GM12878 (cell line): Measurements from ENCODE around the gene HAUS1. TPM values are rescaled to one million over a fixed set of nuclear protein-coding genes. Genes with fewer than 3 reads are reported as not detected.

Source experiments
- ATAC-seq: fragments of 200-7000 bp; cut with Tn5 transposase; 3 replicates; pipeline ENCODE4 v1.9.1; 2020; ENCODE audit warnings: mild to moderate bottlenecking, moderate library complexity
- BruUV-seq: library from RNA; stranded (reverse); fragments of 400-500 nt; replicated peaks from 2 replicates; lab custom pipeline; 2021; lab: Mats Ljungman, UMichigan
- CTCF ChIA-PET: fragments of 300-600 bp; sonication (Branson Sonifier 250); formaldehyde crosslinking; extraction: SDS; loops from one replicate; lab custom pipeline; 2021; ENCODE audit warnings: inconsistent platforms; lab: Yijun Ruan, JAX
- POLR2A ChIA-PET: fragments of 350-600 bp; formaldehyde crosslinking; extraction: SDS; loops from one replicate; lab custom pipeline; 2021; ENCODE audit warnings: inconsistent platforms; lab: Charles Lee
- RAD21 ChIA-PET: fragments of 300-600 bp; sonication (Branson Sonifier 250); formaldehyde crosslinking; loops from one replicate; lab custom pipeline; 2023; ENCODE audit warnings: antibody characterized with exemption; ENCODE audit not compliant: unreplicated experiment; lab: Charles Lee
- SMC1A ChIA-PET: fragments of 300-600 bp; sonication (Branson Sonifier 250); formaldehyde crosslinking; loops from one replicate; lab custom pipeline; 2023; ENCODE audit not compliant: unreplicated experiment, uncharacterized antibody; lab: Charles Lee
- DNase-seq: peaks from one replicate; pipeline ENCODE4 v3.0.0-alpha.2; 2011; ENCODE audit warnings: low read depth, low spot score
- FAIRE-seq: peaks from 3 replicates; lab custom pipeline; 2011; peaks lifted over from hg19 to GRCh38; lab: Jason Lieb, UNC
- H2AFZ ChIP-seq: 2 replicates; pipeline ENCODE4 v1.6.0; 2011; ENCODE audit warnings: low read depth, low read length, control low read depth; ENCODE audit not compliant: control insufficient read depth
- H3K27ac ChIP-seq: 2 replicates; pipeline ENCODE4 v1.5.1; 2011; ENCODE audit warnings: control low read depth; ENCODE audit not compliant: control insufficient read depth, insufficient read depth
- H3K27me3 ChIP-seq, 2 experiments: replicated peaks in 1 of 2; 2 replicates each; pipeline versions ENCODE4 v1.6.0 to v1.6.1; 2011; ENCODE audit warnings: low read length in 1 of 2; ENCODE audit not compliant: control insufficient read depth in 2 of 2, insufficient read depth in 2 of 2
- H3K36me3 ChIP-seq, 2 experiments: 2 replicates each; pipeline ENCODE4 v1.5.1; 2011; ENCODE audit warnings: low read length in 1 of 2; ENCODE audit not compliant: control insufficient read depth in 2 of 2, insufficient read depth in 2 of 2
- H3K4me1 ChIP-seq: 2 replicates; pipeline ENCODE4 v1.6.1; 2011; ENCODE audit warnings: mild to moderate bottlenecking, low read length, moderate library complexity, mixed read lengths; ENCODE audit not compliant: control insufficient read depth, insufficient read depth
- H3K4me2 ChIP-seq: 2 replicates; pipeline ENCODE4 v1.6.0; 2011; ENCODE audit warnings: control low read depth; ENCODE audit not compliant: control insufficient read depth, insufficient read depth
- H3K4me3 ChIP-seq: fragments of 200-600 bp; sonication (generic); 2 replicates; pipeline ENCODE4 v1.5.1; 2016
- H3K79me2 ChIP-seq: 2 replicates; pipeline ENCODE4 v1.6.0; 2011; ENCODE audit warnings: low read length; ENCODE audit not compliant: control insufficient read depth, insufficient read depth
- H3K9ac ChIP-seq: 2 replicates; pipeline ENCODE4 v1.8.0; 2011; ENCODE audit warnings: low read length, control low read depth, mixed read lengths; ENCODE audit not compliant: control insufficient read depth, insufficient read depth
- H3K9me3 ChIP-seq: replicated peaks from 3 replicates; pipeline ENCODE4 v1.5.1; 2011; ENCODE audit warnings: mild to moderate bottlenecking, low read length; ENCODE audit not compliant: control insufficient read depth, insufficient read depth
- H4K20me1 ChIP-seq: 2 replicates; pipeline ENCODE4 v1.6.0; 2011; ENCODE audit not compliant: control insufficient read depth, insufficient read depth
- ATF7 ChIP-seq: fragments of 450-650 bp; IDR thresholded peaks from 2 replicates; pipeline ENCODE4 v1.6.1; 2016; ENCODE audit warnings: low read depth, mild to moderate bottlenecking
- CHD4 ChIP-seq: fragments of 200-600 bp; sonication (generic); IDR thresholded peaks from 2 replicates; pipeline ENCODE4 v1.6.1; 2016; ENCODE audit warnings: mild to moderate bottlenecking
- CREB1 ChIP-seq: IDR thresholded peaks from 2 replicates; pipeline ENCODE4 v1.6.1; 2012; ENCODE audit warnings: low read depth, mild to moderate bottlenecking, inconsistent platforms
- EED ChIP-seq: sonication (generic); IDR thresholded peaks from 2 replicates; pipeline ENCODE4 v1.6.1; 2016; ENCODE audit warnings: antibody characterized with exemption, low read depth
- ETV6 ChIP-seq, 2 experiments: fragments of 450-650 bp in 1 of 2; IDR thresholded peaks in 1 of 2; conservative IDR thresholded peaks in 1 of 2; 2 replicates each; pipeline ENCODE4 v1.6.1; 2014; ENCODE audit warnings: antibody characterized with exemption in 1 of 2, borderline replicate concordance in 1 of 2, low read depth in 1 of 2, mild to moderate bottlenecking in 1 of 2, moderate library complexity in 1 of 2
- IKZF1 ChIP-seq: fragments of 450-650 bp; conservative IDR thresholded peaks from 2 replicates; pipeline ENCODE4 v1.6.1; 2017; ENCODE audit warnings: antibody characterized with exemption, mild to moderate bottlenecking
- MEF2A ChIP-seq: IDR thresholded peaks from 2 replicates; pipeline ENCODE4 v1.6.1; 2011; ENCODE audit warnings: low read depth, mild to moderate bottlenecking, low read length, moderate library complexity; ENCODE audit not compliant: insufficient read depth
- SPI1 ChIP-seq: IDR thresholded peaks from 2 replicates; pipeline ENCODE4 v1.6.1; 2011; ENCODE audit warnings: low read depth, mild to moderate bottlenecking, low read length, moderate library complexity, borderline replicate concordance; ENCODE audit not compliant: insufficient read depth
- TBL1XR1 ChIP-seq: IDR thresholded peaks from 2 replicates; pipeline ENCODE4 v1.6.1; 2012; ENCODE audit warnings: low read depth, low read length, improper control_type of control experiment
- ZNF217 ChIP-seq: fragments of 450-650 bp; IDR thresholded peaks from 2 replicates; pipeline ENCODE4 v1.6.1; 2017; ENCODE audit warnings: antibody characterized with exemption, mild to moderate bottlenecking
- WGBS: methylation state at CpG from one replicate; pipeline ENCODE4 v1.1.6; 2016; ENCODE audit warnings: low lambda C conversion rate; ENCODE audit not compliant: insufficient replicate concordance, insufficient coverage; ENCODE audit errors: missing lambda C conversion rate; 5-methylcytosine and 5-hydroxymethylcytosine counted together
- in situ Hi-C: fragments of 300-500 bp; cut with MboI; formaldehyde crosslinking; loops from 9 replicates; pipeline ENCODE4 v1.14.3; 2018; ENCODE audit warnings: mixed read lengths
- intact Hi-C: fragments of 100-400 bp; cut with micrococcal nuclease; formaldehyde crosslinking; loops from one replicate; pipeline ENCODE4 v1.14.2; 2022; ENCODE audit not compliant: unreplicated experiment
- polyA plus RNA-seq, 11 experiments: library from polyadenylated mRNA; depleted of rRNA in 4 of 11; unstranded in 6 of 11; stranded (reverse) in 5 of 11; fragments of >200 nt; fragmentation: Nextera tagmentation in 4 of 11; fragmentation: Illumina TruSeq in 1 of 11; extraction: Ambion mirVana in 4 of 11; extraction: Trizol in 1 of 11; gene quantifications; 1 replicate in 1 of 11; 2 replicates in 10 of 11; pipeline versions ENCODE4 v1.2.1 to v1.2.3, GENCODE V29; 2011 to 2016; ENCODE audit warnings: inconsistent platforms in 2 of 11, missing spikeins in 2 of 11, low read depth in 1 of 11
- total RNA-seq, 4 experiments: library from RNA; depleted of rRNA in 3 of 4; stranded (reverse); fragments of >200 nt in 3 of 4; fragmentation: Illumina TruSeq in 1 of 4; extraction: Trizol in 1 of 4; gene quantifications; 2 replicates each; pipeline versions ENCODE4 v1.2.1 to v1.2.3, GENCODE V29; 2013 to 2021
- TF ChIP-seq, protein P1 (sequence below): IDR thresholded peaks from 2 replicates; pipeline ENCODE4 v1.6.1; 2012; ENCODE audit warnings: low read length, inconsistent platforms

HAUS1 gene
- total and polyA plus RNA-seq, 10 of the 15 experiments (the other 5 are each of a cell fraction or from before 2014, with no cell fraction given) = 41.2 to 182 (median 91.9) TPM

GRCh38 chr18:46054956-46055837 is 49.0 kb upstream of the HAUS1 start (continued):
- TF ChIP-seq CHD4 (no peak), ETV6 (conservative IDR thresholded peaks at IDR 0.05 in 1 of 2, IDR thresholded peaks at IDR 0.05 in 1 of 2; ENCODE audit: borderline replicate concordance in 1 of 2, low read depth in 1 of 2) (peak in 1 of 2 experiments; percentile 32; a peak in 1 of 4 replicates), SPI1 (no peak), ATF7 (no peak), MEF2A (0 out of 2 replicates have a peak, but pooled peaks have one; percentile 46), ZNF217 (no peak), IKZF1 (0 out of 2 replicates have a peak, but pooled peaks have one; percentile 12), CREB1 (no peak)

- no peaks in the 10 kb centered on the region for H3K27me3 ChIP-seq
- no TSS peak for BruUV-seq
- peak; percentile 53 for ATAC-seq
These were observed 48.4 kb upstream of the HAUS1 start for GRCh38 chr18:46055838-46056230.

More at GRCh38 chr18:46055838-46056230, 48.4 kb upstream of the HAUS1 start:
- Histone ChIP-seq H4K20me1 (no peaks in the 10 kb centered on the region), H3K9me3 (no peaks in the 10 kb centered on the region), H3K4me3 (no peak overlapping the region), H2AFZ (peak overlapping the region; percentile 45), H3K4me2 (peak overlapping the region; percentile 11), H3K9ac (peak overlapping the region; percentile 15; the same call in 1 of the 2 replicates), H3K27ac (peak overlapping the region; percentile 61), H3K4me1 (peaks cover 11% of the 10 kb centered on the region), H3K36me3 (no peaks in the 10 kb centered on the region), H3K79me2 (no peaks in the 10 kb centered on the region; the same call in 1 of the 2 replicates)
- POLR2A ChIA-PET = no interaction called here
- in situ Hi-C loops = no loop called here
- SMC1A ChIA-PET = interaction anchor here (0.8 to 2.4 kb wide), 4 partner anchors 18 to 367 kb away, joined by 3 to 13 read pairs (median 4); no protein-coding TSS in a partner anchor
- 39% methylated on average over 4 of the region's 4 CpGs for WGBS
- intact Hi-C loops = no loop called here
- no peak for FAIRE-seq
- RAD21 ChIA-PET = interaction anchor here (1.7 kb wide), 1 partner anchor 18 kb away, joined by 9 read pairs; no protein-coding TSS in a partner anchor
- CTCF ChIA-PET = interaction anchor here (0.8 to 2.7 kb wide), 3 partner anchors 10 to 135 kb away, joined by 3 to 18 read pairs (median 3); no protein-coding TSS in a partner anchor
- DNase-seq = no peak
- TF ChIP-seq TBL1XR1 (no peak), EED (no peak)
- TF ChIP-seq, protein P1, sequence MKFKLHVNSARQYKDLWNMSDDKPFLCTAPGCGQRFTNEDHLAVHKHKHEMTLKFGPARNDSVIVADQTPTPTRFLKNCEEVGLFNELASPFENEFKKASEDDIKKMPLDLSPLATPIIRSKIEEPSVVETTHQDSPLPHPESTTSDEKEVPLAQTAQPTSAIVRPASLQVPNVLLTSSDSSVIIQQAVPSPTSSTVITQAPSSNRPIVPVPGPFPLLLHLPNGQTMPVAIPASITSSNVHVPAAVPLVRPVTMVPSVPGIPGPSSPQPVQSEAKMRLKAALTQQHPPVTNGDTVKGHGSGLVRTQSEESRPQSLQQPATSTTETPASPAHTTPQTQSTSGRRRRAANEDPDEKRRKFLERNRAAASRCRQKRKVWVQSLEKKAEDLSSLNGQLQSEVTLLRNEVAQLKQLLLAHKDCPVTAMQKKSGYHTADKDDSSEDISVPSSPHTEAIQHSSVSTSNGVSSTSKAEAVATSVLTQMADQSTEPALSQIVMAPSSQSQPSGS = peak; percentile 1; the same call in 1 of the 2 replicates
